Measurements from ENCODE around the gene BACE2.
"Not testable (repeated sequence)": the region's sequence is repeated elsewhere in the genome, so short reads cannot be mapped to it uniquely, and the experiment has no call there.

BACE2 gene

GRCh38 chr21:41240040-41240439 is 72.1 kb downstream of the BACE2 start:
- DNase-seq (ENCODE audit: low spot score): no peak

- DNase-seq (ENCODE audit: low spot score): no peak
Measured at GRCh38 chr21:41241341-41241740, 73.4 kb downstream of the BACE2 start.

GRCh38 chr21:41242238-41242829 is 74.4 kb downstream of the BACE2 start:
- no peak for DNase-seq (ENCODE audit: low spot score)

- DNase-seq (ENCODE audit: low spot score): no peak
Measured at GRCh38 chr21:41243107-41243506, 75.1 kb downstream of the BACE2 start.

GRCh38 chr21:41244266-41244880 is 76.4 kb downstream of the BACE2 start:
- DNase-seq (ENCODE audit: low spot score): not testable (repeated sequence)

- no peak for DNase-seq (ENCODE audit: low spot score)
Measured at GRCh38 chr21:41245509-41246135, 77.7 kb downstream of the BACE2 start.

- no peak for DNase-seq (ENCODE audit: low spot score)
Measured at GRCh38 chr21:41246808-41247207, 78.8 kb downstream of the BACE2 start.

GRCh38 chr21:41247561-41248545 is 79.9 kb downstream of the BACE2 start:
- no peak for DNase-seq (ENCODE audit: low spot score)

- DNase-seq (ENCODE audit: low spot score): no peak
Measured at GRCh38 chr21:41249476-41249875, 81.5 kb downstream of the BACE2 start.

GRCh38 chr21:41250519-41250918 is 82.6 kb downstream of the BACE2 start:
- no peak for DNase-seq (ENCODE audit: low spot score)

- no peak for DNase-seq (ENCODE audit: low spot score)
Measured at GRCh38 chr21:41251961-41252642, 84.1 kb downstream of the BACE2 start.

- DNase-seq (ENCODE audit: low spot score): no peak
Measured at GRCh38 chr21:41254090-41254700, 86.2 kb downstream of the BACE2 start.

GRCh38 chr21:41255190-41255589 is 87.2 kb downstream of the BACE2 start:
- DNase-seq (ENCODE audit: low spot score): no peak

- not testable (repeated sequence) for DNase-seq (ENCODE audit: low spot score)
Measured at GRCh38 chr21:41256231-41256630, 88.3 kb downstream of the BACE2 start.

GRCh38 chr21:41256771-41257702 is 89.1 kb downstream of the BACE2 start:
- no peak for DNase-seq (ENCODE audit: low spot score)

- DNase-seq (ENCODE audit: low spot score): no peak
Measured at GRCh38 chr21:41258617-41259016, 90.7 kb downstream of the BACE2 start.

GRCh38 chr21:41260428-41260827 is 92.5 kb downstream of the BACE2 start:
- DNase-seq (ENCODE audit: low spot score): no peak

GRCh38 chr21:41267346-41267745 is 99.4 kb downstream of the BACE2 start:
- no peak for DNase-seq (ENCODE audit: low spot score)

GRCh38 chr21:41269535-41269934 is 101.6 kb downstream of the BACE2 start:
- DNase-seq (ENCODE audit: low spot score): peak; percentile 4

GRCh38 chr21:41277196-41277595 is 109.2 kb downstream of the BACE2 start:
- DNase-seq (ENCODE audit: low spot score): no peak
